Mesendoderm (in vitro differentiated cells): ENCODE data around the gene FTCD.

ENCODE experiments used
- DNase-seq: peaks from one replicate; pipeline ENCODE4 v3.0.0; 2013
- H2AK5ac ChIP-seq: 2 replicates; pipeline ENCODE4 v1.6.1; 2013; ENCODE audit warnings: low read length, inconsistent platforms
- H2BK120ac ChIP-seq: 2 replicates; pipeline ENCODE4 v1.6.1; 2013; ENCODE audit warnings: low read depth, mild to moderate bottlenecking, low read length, moderate library complexity, mixed read lengths
- H2BK15ac ChIP-seq: replicated peaks from 2 replicates; pipeline ENCODE4 v1.6.1; 2013; ENCODE audit warnings: low read depth, mild to moderate bottlenecking, moderate library complexity
- H2BK5ac ChIP-seq: 2 replicates; pipeline ENCODE4 v1.6.1; 2013; ENCODE audit warnings: low read length, inconsistent platforms
- H3K18ac ChIP-seq: 2 replicates; pipeline ENCODE4 v1.6.1; 2013; ENCODE audit warnings: mild to moderate bottlenecking, low read length, mixed read lengths
- H3K23ac ChIP-seq: one replicate; pipeline ENCODE4 v1.6.1; 2013; ENCODE audit warnings: low read length
- H3K27ac ChIP-seq: 2 replicates; pipeline ENCODE4 v1.5.1; 2013; ENCODE audit warnings: low read depth, mild to moderate bottlenecking, inconsistent platforms, low read length, moderate library complexity
- H3K27me3 ChIP-seq: 2 replicates; pipeline ENCODE4 v1.6.1; 2013; ENCODE audit warnings: low read length, control low read depth, mild to moderate bottlenecking, inconsistent platforms; ENCODE audit not compliant: insufficient read depth, poor library complexity
- H3K36me3 ChIP-seq: 2 replicates; pipeline ENCODE4 v1.6.1; 2013; ENCODE audit warnings: low read length, inconsistent platforms; ENCODE audit not compliant: control insufficient read depth, insufficient read depth
- H3K4ac ChIP-seq: one replicate; pipeline ENCODE4 v1.6.1; 2013; ENCODE audit warnings: low read depth, mild to moderate bottlenecking, low read length, moderate library complexity
- H3K4me1 ChIP-seq: 2 replicates; pipeline ENCODE4 v1.6.1; 2013; ENCODE audit warnings: low read depth, low read length, inconsistent platforms; ENCODE audit not compliant: control insufficient read depth
- H3K4me2 ChIP-seq: 2 replicates; pipeline ENCODE4 v1.6.1; 2013; ENCODE audit warnings: low read length
- H3K4me3 ChIP-seq: 2 replicates; pipeline ENCODE4 v1.5.1; 2013; ENCODE audit warnings: mild to moderate bottlenecking, low read length
- H3K56ac ChIP-seq: one replicate; pipeline ENCODE4 v1.6.1; 2013; ENCODE audit warnings: low read length
- H3K79me1 ChIP-seq: 2 replicates; pipeline ENCODE4 v1.6.1; 2013; ENCODE audit warnings: low read length, inconsistent platforms
- H3K79me2 ChIP-seq: 2 replicates; pipeline ENCODE4 v1.6.1; 2013; ENCODE audit warnings: mild to moderate bottlenecking, low read length; ENCODE audit not compliant: control insufficient read depth, insufficient read depth
- H3K9ac ChIP-seq: 2 replicates; pipeline ENCODE4 v1.6.1; 2013; ENCODE audit warnings: low read length, inconsistent platforms
- H4K5ac ChIP-seq: one replicate; pipeline ENCODE4 v1.6.1; 2013; ENCODE audit warnings: low read length
- H4K8ac ChIP-seq: one replicate; pipeline ENCODE4 v1.6.1; 2013; ENCODE audit warnings: low read depth, mild to moderate bottlenecking, control low read depth, low read length, moderate library complexity
- WGBS: extraction: QIAGEN DNeasy Blood & Tissue Kit; methylation state at CpG from one replicate; pipeline ENCODE4 v1.1.7; 2013; ENCODE audit warnings: low lambda C conversion rate, missing lambda C conversion rate; ENCODE audit not compliant: insufficient coverage; ENCODE audit errors: extremely low coverage; 5-methylcytosine and 5-hydroxymethylcytosine counted together

FTCD gene

DNA sequence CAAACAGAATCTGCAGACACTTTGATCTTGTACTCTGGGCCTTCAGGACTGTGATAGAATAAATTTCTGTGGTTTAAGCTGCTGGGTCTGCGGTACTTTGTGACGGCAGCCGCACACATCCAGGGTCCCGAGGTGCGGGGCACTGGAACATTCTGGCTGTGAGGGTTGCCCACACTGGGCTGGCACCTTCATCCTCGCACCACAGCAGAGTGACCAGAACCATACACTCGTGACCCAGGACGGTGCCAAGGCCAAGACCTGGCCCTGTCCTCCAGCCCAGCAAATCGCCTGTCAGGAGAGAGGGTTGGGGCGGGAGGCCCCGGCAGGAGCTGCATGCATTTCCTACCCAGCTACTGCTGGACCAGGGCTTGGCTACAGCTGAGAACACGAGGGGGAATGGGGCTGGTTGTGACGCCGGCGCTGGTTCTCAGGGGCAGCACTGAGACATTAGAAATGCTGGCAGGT is 2.6 kb upstream of the FTCD start:
- H3K27me3 ChIP-seq: no peaks in the 10 kb centered on the region
- H3K9ac ChIP-seq: no peak overlapping the region
- no peak overlapping the region for H3K4me3 ChIP-seq
- H4K8ac ChIP-seq: no peak overlapping the region
- no peak overlapping the region for H3K4ac ChIP-seq
- WGBS: no CpG with 5 or more reads among the region's 15 CpGs
- H3K79me1 ChIP-seq: no peaks in the 10 kb centered on the region
- H2BK15ac ChIP-seq: no peak overlapping the region
- H2AK5ac ChIP-seq: no peak overlapping the region
- DNase-seq: no peak
- no peaks in the 10 kb centered on the region for H3K79me2 ChIP-seq
- no peak overlapping the region for H3K23ac ChIP-seq
- H3K4me1 ChIP-seq: no peaks in the 10 kb centered on the region
- no peak overlapping the region for H3K18ac ChIP-seq
- no peak overlapping the region for H2BK5ac ChIP-seq
- no peak overlapping the region for H4K5ac ChIP-seq
- H3K27ac ChIP-seq: no peak overlapping the region
- no peak overlapping the region for H3K56ac ChIP-seq
- no peaks in the 10 kb centered on the region for H3K36me3 ChIP-seq
- H3K4me2 ChIP-seq: no peak overlapping the region
- H2BK120ac ChIP-seq: no peak overlapping the region

GRCh38 chr21:46157396-46157986 is 2.1 kb upstream of the FTCD start:
- no peak overlapping the region for H3K27ac ChIP-seq
- H4K8ac ChIP-seq: no peak overlapping the region

GRCh38 chr21:46156678-46157077 is 1.3 kb upstream of the FTCD start:
- no CpG with 5 or more reads among the region's 10 CpGs for WGBS
- no peaks in the 10 kb centered on the region for H3K36me3 ChIP-seq
- H3K4me3 ChIP-seq: no peak overlapping the region
- H3K27me3 ChIP-seq: no peaks in the 10 kb centered on the region
- H4K5ac ChIP-seq: no peak overlapping the region
- H2BK5ac ChIP-seq: no peak overlapping the region
- no peak overlapping the region for H3K4ac ChIP-seq
- no peak for DNase-seq
- H3K79me1 ChIP-seq: no peaks in the 10 kb centered on the region
- H3K18ac ChIP-seq: no peak overlapping the region
- no peaks in the 10 kb centered on the region for H3K4me1 ChIP-seq
- H3K23ac ChIP-seq: no peak overlapping the region
- H2BK15ac ChIP-seq: no peak overlapping the region
- no peak overlapping the region for H3K9ac ChIP-seq
- H3K56ac ChIP-seq: no peak overlapping the region
- H3K27ac ChIP-seq: no peak overlapping the region
- no peak overlapping the region for H3K4me2 ChIP-seq
- no peaks in the 10 kb centered on the region for H3K79me2 ChIP-seq
- H2AK5ac ChIP-seq: no peak overlapping the region
- H4K8ac ChIP-seq: no peak overlapping the region
- H2BK120ac ChIP-seq: no peak overlapping the region

More at GRCh38 chr21:46157396-46157986, 2.1 kb upstream of the FTCD start:
- H3K4me3 ChIP-seq: no peak overlapping the region
- H4K5ac ChIP-seq: no peak overlapping the region
- no peak overlapping the region for H2BK5ac ChIP-seq
- no peak overlapping the region for H3K56ac ChIP-seq
- H2AK5ac ChIP-seq: no peak overlapping the region
- H3K4me2 ChIP-seq: no peak overlapping the region
- no peak overlapping the region for H2BK15ac ChIP-seq
- no peaks in the 10 kb centered on the region for H3K27me3 ChIP-seq
- H3K9ac ChIP-seq: no peak overlapping the region
- no peaks in the 10 kb centered on the region for H3K79me2 ChIP-seq
- no peaks in the 10 kb centered on the region for H3K4me1 ChIP-seq
- DNase-seq: no peak
- no peaks in the 10 kb centered on the region for H3K79me1 ChIP-seq
- no peak overlapping the region for H3K23ac ChIP-seq
- no peak overlapping the region for H2BK120ac ChIP-seq
- H3K18ac ChIP-seq: no peak overlapping the region
- no CpG with 5 or more reads among the region's 12 CpGs for WGBS
- H3K36me3 ChIP-seq: no peaks in the 10 kb centered on the region
- H3K4ac ChIP-seq: no peak overlapping the region

GRCh38 chr21:46156378-46156645 is 933 bp upstream of the FTCD start:
- H4K5ac ChIP-seq: no peak overlapping the region
- H3K56ac ChIP-seq: no peak overlapping the region
- H3K79me1 ChIP-seq: no peaks in the 10 kb centered on the region
- no peak overlapping the region for H2AK5ac ChIP-seq
- no peak overlapping the region for H3K27ac ChIP-seq
- H3K9ac ChIP-seq: no peak overlapping the region
- H3K79me2 ChIP-seq: no peaks in the 10 kb centered on the region
- no CpG with 5 or more reads among the region's 7 CpGs for WGBS
- no peak overlapping the region for H3K23ac ChIP-seq
- H4K8ac ChIP-seq: no peak overlapping the region
- no peaks in the 10 kb centered on the region for H3K36me3 ChIP-seq
- no peak overlapping the region for H2BK120ac ChIP-seq
- no peak overlapping the region for H3K4ac ChIP-seq
- H3K18ac ChIP-seq: no peak overlapping the region
- no peaks in the 10 kb centered on the region for H3K27me3 ChIP-seq
- DNase-seq: no peak
- H2BK15ac ChIP-seq: no peak overlapping the region
- no peak overlapping the region for H3K4me3 ChIP-seq
- H2BK5ac ChIP-seq: no peak overlapping the region
- H3K4me2 ChIP-seq: no peak overlapping the region
- no peaks in the 10 kb centered on the region for H3K4me1 ChIP-seq

- H3K18ac ChIP-seq: no peak overlapping the region
- no peak overlapping the region for H3K27ac ChIP-seq
- no peak overlapping the region for H2BK120ac ChIP-seq
- H4K8ac ChIP-seq: no peak overlapping the region
- H3K4me2 ChIP-seq: no peak overlapping the region
- H3K23ac ChIP-seq: no peak overlapping the region
- no peaks in the 10 kb centered on the region for H3K36me3 ChIP-seq
- H4K5ac ChIP-seq: no peak overlapping the region
- H3K56ac ChIP-seq: no peak overlapping the region
- no peaks in the 10 kb centered on the region for H3K79me2 ChIP-seq
- DNase-seq: no peak
- H2BK15ac ChIP-seq: no peak overlapping the region
- no peaks in the 10 kb centered on the region for H3K4me1 ChIP-seq
- no peak overlapping the region for H3K4ac ChIP-seq
- H3K27me3 ChIP-seq: no peaks in the 10 kb centered on the region
- no peaks in the 10 kb centered on the region for H3K79me1 ChIP-seq
- no CpG with 5 or more reads among the region's 16 CpGs for WGBS
- H3K4me3 ChIP-seq: no peak overlapping the region
- no peak overlapping the region for H2AK5ac ChIP-seq
- H2BK5ac ChIP-seq: no peak overlapping the region
- no peak overlapping the region for H3K9ac ChIP-seq
These were observed 345 bp downstream of the FTCD start for GRCh38 chr21:46154955-46155513.
